HepG2 (cell line): ENCODE data around the gene CACNA1C. TPM values are rescaled to one million over a fixed set of nuclear protein-coding genes. Genes with fewer than 3 reads are reported as not detected.
A peak's percentile ranks its signal among the peaks of the same experiment; 100 is the strongest.

Experiments used
- ATF1 ChIP-seq: IDR thresholded peaks from 2 replicates; pipeline ENCODE4 v1.6.1; 2016; ENCODE audit warnings: mild to moderate bottlenecking, control low read depth
- CENPX ChIP-seq: sonication (generic); formaldehyde crosslinking; IDR thresholded peaks from 2 replicates; pipeline ENCODE4 v1.9.0; 2021; ENCODE audit warnings: mild to moderate bottlenecking, missing genetic modification reagents, moderate library complexity
- HOXA9 ChIP-seq: sonication (generic); formaldehyde crosslinking; IDR thresholded peaks from 2 replicates; pipeline ENCODE4 v1.8.1; 2022; ENCODE audit warnings: missing genetic modification reagents, mild to moderate bottlenecking, moderate library complexity, borderline replicate concordance
- MED1 ChIP-seq: sonication (generic); formaldehyde crosslinking; IDR thresholded peaks from 2 replicates; pipeline ENCODE4 v1.4.0; 2020; ENCODE audit warnings: missing genetic modification reagents
- MEIS1 ChIP-seq: sonication (generic); formaldehyde crosslinking; IDR thresholded peaks from 2 replicates; pipeline ENCODE4 v1.9.0; 2021; ENCODE audit warnings: mild to moderate bottlenecking, missing genetic modification reagents, moderate library complexity, borderline replicate concordance
- MEIS2 ChIP-seq: sonication (generic); formaldehyde crosslinking; IDR thresholded peaks from 2 replicates; pipeline ENCODE4 v1.9.0; 2021; ENCODE audit warnings: mild to moderate bottlenecking, missing genetic modification reagents
- MTERF4 ChIP-seq: sonication (generic); formaldehyde crosslinking; IDR thresholded peaks from 2 replicates; pipeline ENCODE4 v1.8.0; 2023; ENCODE audit warnings: mild to moderate bottlenecking, missing genetic modification reagents
- NONO ChIP-seq, 2 experiments: fragments of 450-650 bp in 1 of 2; sonication (generic) in 1 of 2; formaldehyde crosslinking in 1 of 2; IDR thresholded peaks in 1 of 2; conservative IDR thresholded peaks in 1 of 2; 2 replicates each; pipeline versions ENCODE4 v1.6.1 to v1.8.0; 2017 to 2022; ENCODE audit warnings: mild to moderate bottlenecking in 1 of 2, missing genetic modification reagents in 1 of 2, moderate library complexity in 1 of 2
- ONECUT2 ChIP-seq: sonication (generic); formaldehyde crosslinking; IDR thresholded peaks from 2 replicates; pipeline ENCODE4 v1.4.0; 2020; ENCODE audit warnings: missing genetic modification reagents
- SNAI1 ChIP-seq: sonication (generic); formaldehyde crosslinking; IDR thresholded peaks from 2 replicates; pipeline ENCODE4 v1.5.0; 2020; ENCODE audit warnings: mild to moderate bottlenecking, missing genetic modification reagents, borderline replicate concordance
- SPEN ChIP-seq: sonication (generic); formaldehyde crosslinking; IDR thresholded peaks from 2 replicates; pipeline ENCODE4 v1.5.1; 2020; ENCODE audit warnings: low read depth, mild to moderate bottlenecking, missing genetic modification reagents
- ZBTB44 ChIP-seq: sonication (generic); formaldehyde crosslinking; IDR thresholded peaks from 2 replicates; pipeline ENCODE4 v1.4.0; 2020; ENCODE audit warnings: missing genetic modification reagents
- ZFP37 ChIP-seq: sonication (generic); formaldehyde crosslinking; IDR thresholded peaks from 2 replicates; pipeline ENCODE4 v1.4.0; 2020; ENCODE audit warnings: missing genetic modification reagents, borderline replicate concordance
- ZFP41 ChIP-seq: sonication (generic); formaldehyde crosslinking; IDR thresholded peaks from 2 replicates; pipeline ENCODE4 v1.4.0; 2020; ENCODE audit warnings: mild to moderate bottlenecking, missing genetic modification reagents, borderline replicate concordance
- ZNF256 ChIP-seq: sonication (generic); formaldehyde crosslinking; conservative IDR thresholded peaks from 2 replicates; pipeline ENCODE4 v1.4.0; 2020; ENCODE audit warnings: missing genetic modification reagents
- ZNF484 ChIP-seq: sonication (generic); formaldehyde crosslinking; IDR thresholded peaks from 2 replicates; pipeline ENCODE4 v1.5.1; 2020; ENCODE audit warnings: mild to moderate bottlenecking, low read depth, missing genetic modification reagents, borderline replicate concordance
- ZNF503 ChIP-seq: sonication (generic); formaldehyde crosslinking; IDR thresholded peaks from 2 replicates; pipeline ENCODE4 v1.4.0; 2020; ENCODE audit warnings: missing genetic modification reagents
- ZNF629 ChIP-seq: sonication (generic); formaldehyde crosslinking; conservative IDR thresholded peaks from 2 replicates; pipeline ENCODE4 v1.5.0; 2020; ENCODE audit warnings: missing genetic modification reagents
- ZNF746 ChIP-seq: sonication (generic); formaldehyde crosslinking; IDR thresholded peaks from 2 replicates; pipeline ENCODE4 v1.8.0; 2022; ENCODE audit warnings: mild to moderate bottlenecking, missing genetic modification reagents
- ZNF879 ChIP-seq: sonication (generic); formaldehyde crosslinking; IDR thresholded peaks from 2 replicates; pipeline ENCODE4 v1.8.1; 2023; ENCODE audit warnings: missing genetic modification reagents
- polyA plus RNA-seq, 8 experiments: library from polyadenylated mRNA; depleted of rRNA in 3 of 8; stranded (reverse) in 7 of 8; unstranded in 1 of 8; fragments of >200 nt; fragmentation: Illumina TruSeq in 4 of 8; extraction: Trizol in 4 of 8; gene quantifications; 2 replicates each; pipeline versions ENCODE4 v1.2.1 to v1.2.3, GENCODE V29; 2011 to 2016; ENCODE audit warnings: low read depth in 4 of 8, missing spikeins in 1 of 8, mixed read lengths in 1 of 8; ENCODE audit not compliant: insufficient read depth in 1 of 8
- total RNA-seq, 5 experiments: library from RNA; depleted of rRNA; stranded (reverse); fragments of >200 nt; fragmentation: Illumina TruSeq; extraction: Trizol; gene quantifications; 2 replicates each; pipeline ENCODE4 v1.2.3, GENCODE V29; 2016; ENCODE audit warnings: low read depth in 1 of 5
- TF ChIP-seq, protein P1 (sequence below): sonication (generic); formaldehyde crosslinking; IDR thresholded peaks from 2 replicates; pipeline ENCODE4 v1.5.0; 2020; ENCODE audit warnings: missing genetic modification reagents, mild to moderate bottlenecking, borderline replicate concordance
- TF ChIP-seq, protein P2 (sequence below): sonication (generic); formaldehyde crosslinking; IDR thresholded peaks from 2 replicates; pipeline ENCODE4 v1.4.0; 2020; ENCODE audit warnings: missing genetic modification reagents

The CACNA1C gene
- total and polyA plus RNA-seq, 2 of the 13 experiments (the other 11 are each of a cell fraction or from before 2014, with no cell fraction given) = not detected

- TF ChIP-seq, protein P1, sequence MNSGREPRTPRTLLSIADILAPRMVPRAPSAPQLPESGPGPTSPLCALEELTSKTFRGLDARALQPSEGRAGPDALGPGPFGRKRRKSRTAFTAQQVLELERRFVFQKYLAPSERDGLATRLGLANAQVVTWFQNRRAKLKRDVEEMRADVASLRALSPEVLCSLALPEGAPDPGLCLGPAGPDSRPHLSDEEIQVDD (CRISPR knock-in tag) = peak; percentile 41; the same call in 1 of the 2 replicates
- TF ChIP-seq MEIS2 (CRISPR knock-in tag) = 0 out of 2 replicates have a peak, but pooled peaks have one; percentile 29
- TF ChIP-seq ZFP41 (CRISPR knock-in tag) = no peak
- TF ChIP-seq MED1 = no peak
- TF ChIP-seq ZNF484 (CRISPR knock-in tag) = no peak
- no peak for TF ChIP-seq NONO (IDR thresholded peaks at IDR 0.05)
- no peak for TF ChIP-seq NONO (CRISPR knock-in tag; conservative IDR thresholded peaks at IDR 0.05)
- TF ChIP-seq ZBTB44 (CRISPR knock-in tag) = no peak
- no peak for TF ChIP-seq ZNF879 (CRISPR knock-in tag)
- no peak for TF ChIP-seq SNAI1 (CRISPR knock-in tag)
- TF ChIP-seq, protein P2, sequence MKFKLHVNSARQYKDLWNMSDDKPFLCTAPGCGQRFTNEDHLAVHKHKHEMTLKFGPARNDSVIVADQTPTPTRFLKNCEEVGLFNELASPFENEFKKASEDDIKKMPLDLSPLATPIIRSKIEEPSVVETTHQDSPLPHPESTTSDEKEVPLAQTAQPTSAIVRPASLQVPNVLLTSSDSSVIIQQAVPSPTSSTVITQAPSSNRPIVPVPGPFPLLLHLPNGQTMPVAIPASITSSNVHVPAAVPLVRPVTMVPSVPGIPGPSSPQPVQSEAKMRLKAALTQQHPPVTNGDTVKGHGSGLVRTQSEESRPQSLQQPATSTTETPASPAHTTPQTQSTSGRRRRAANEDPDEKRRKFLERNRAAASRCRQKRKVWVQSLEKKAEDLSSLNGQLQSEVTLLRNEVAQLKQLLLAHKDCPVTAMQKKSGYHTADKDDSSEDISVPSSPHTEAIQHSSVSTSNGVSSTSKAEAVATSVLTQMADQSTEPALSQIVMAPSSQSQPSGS (CRISPR knock-in tag) = no peak
- TF ChIP-seq MTERF4 (CRISPR knock-in tag) = peak; percentile 76; the same call in 1 of the 2 replicates
- no peak for TF ChIP-seq ZNF503
- TF ChIP-seq HOXA9 (CRISPR knock-in tag) = 0 out of 2 replicates have a peak, but pooled peaks have one; percentile 34
- 0 out of 2 replicates have a peak, but pooled peaks have one; percentile 43 for TF ChIP-seq ZNF256 (CRISPR knock-in tag)
- TF ChIP-seq ONECUT2 (CRISPR knock-in tag) = no peak
- TF ChIP-seq SPEN (CRISPR knock-in tag) = peak; percentile 68
- TF ChIP-seq ZNF629 (CRISPR knock-in tag) = no peak
- no peak for TF ChIP-seq MEIS1
- peak; percentile 59; the same call in 1 of the 2 replicates for TF ChIP-seq ZFP37 (CRISPR knock-in tag)
- no peak for TF ChIP-seq ATF1 (CRISPR knock-in tag)
- TF ChIP-seq ZNF746 (CRISPR knock-in tag) = no peak
- no peak for TF ChIP-seq CENPX (CRISPR knock-in tag)
These were observed 18.0 kb upstream of the CACNA1C start (continued) for GRCh38 chr12:2034633-2035430.
